Neural cell (in vitro differentiated cells): ENCODE measurements around the gene ACAD10. TPM values are rescaled to one million over a fixed set of nuclear protein-coding genes. Genes with fewer than 3 reads are reported as not detected.

Source experiments
- H2AFZ ChIP-seq: fragments of 200-600, 300-800 bp; sonication (generic), shearing (Covaris generic); 2 replicates; pipeline ENCODE4 v1.6.0; 2014; ENCODE audit warnings: low read depth, mild to moderate bottlenecking, antibody characterized with exemption, low read length, moderate library complexity
- H3F3A ChIP-seq: fragments of 200-600 bp; shearing (Covaris generic); 2 replicates; pipeline ENCODE4 v1.6.1; 2016; ENCODE audit warnings: mild to moderate bottlenecking, moderate library complexity, mixed read lengths, antibody characterized with exemption, low read length; ENCODE audit not compliant: insufficient read depth, poor library complexity, severe bottlenecking
- H3K27ac ChIP-seq: fragments of 200-600, 300-800 bp; sonication (generic), shearing (Covaris generic); 2 replicates; pipeline ENCODE4 v1.5.1; 2014; ENCODE audit warnings: mild to moderate bottlenecking, low read length, moderate library complexity
- H3K27me3 ChIP-seq: fragments of 300-800, 200-600 bp; sonication (generic), shearing (Covaris generic); 2 replicates; pipeline ENCODE4 v1.6.0; 2014; ENCODE audit warnings: mild to moderate bottlenecking, low read depth, low read length, moderate library complexity; ENCODE audit not compliant: insufficient read depth
- H3K36me3 ChIP-seq: fragments of 300-800, 200-600 bp; sonication (generic), shearing (Covaris generic); 2 replicates; pipeline ENCODE4 v1.5.1; 2014; ENCODE audit warnings: mild to moderate bottlenecking, antibody characterized with exemption, low read length, moderate library complexity; ENCODE audit not compliant: insufficient read depth
- H3K4me2 ChIP-seq: fragments of 300-800, 200-600 bp; sonication (generic), shearing (Covaris generic); 2 replicates; pipeline ENCODE4 v1.6.0; 2014; ENCODE audit warnings: mild to moderate bottlenecking, low read length
- H3K4me3 ChIP-seq: fragments of 300-800, 200-600 bp; sonication (generic), shearing (Covaris generic); 2 replicates; pipeline ENCODE4 v1.5.1; 2014; ENCODE audit warnings: mild to moderate bottlenecking, low read length, moderate library complexity
- H3K79me2 ChIP-seq: fragments of 200-600 bp; shearing (Covaris generic); replicated peaks from 2 replicates; pipeline ENCODE4 v1.6.0; 2014; ENCODE audit warnings: mild to moderate bottlenecking, low read length, moderate library complexity; ENCODE audit not compliant: insufficient read depth
- H3K9ac ChIP-seq: fragments of 300-800, 200-600 bp; sonication (generic), shearing (Covaris generic); 2 replicates; pipeline ENCODE4 v1.6.1; 2016; ENCODE audit warnings: mild to moderate bottlenecking, low read length, mixed read lengths
- H3K9me2 ChIP-seq: fragments of 200-600 bp; shearing (Covaris generic); 2 replicates; pipeline ENCODE4 v1.6.1; 2016; ENCODE audit warnings: mild to moderate bottlenecking, low read length, mixed read lengths; ENCODE audit not compliant: insufficient read depth
- H3K9me3 ChIP-seq: fragments of 200-600, 300-800 bp; sonication (generic), shearing (Covaris generic); 2 replicates; pipeline ENCODE4 v1.6.1; 2016; ENCODE audit warnings: mild to moderate bottlenecking, mixed run types, low read length, moderate library complexity, mixed read lengths
- H4K20me1 ChIP-seq: fragments of 200-600 bp; shearing (Covaris generic); 2 replicates; pipeline ENCODE4 v1.6.1; 2016; ENCODE audit warnings: mild to moderate bottlenecking, mixed run types; ENCODE audit not compliant: insufficient read depth
- CTCF ChIP-seq: fragments of 450-650 bp; IDR thresholded peaks from 2 replicates; pipeline ENCODE4 v1.5.1; 2014; ENCODE audit warnings: antibody characterized with exemption, mild to moderate bottlenecking, moderate library complexity; ENCODE audit not compliant: poor library complexity, severe bottlenecking
- EP300 ChIP-seq: fragments of 450-650 bp; conservative IDR thresholded peaks from 2 replicates; pipeline ENCODE4 v1.6.1; 2014; ENCODE audit warnings: antibody characterized with exemption, mild to moderate bottlenecking, moderate library complexity; ENCODE audit not compliant: poor library complexity, severe bottlenecking
- EZH2 ChIP-seq: fragments of 200-600, 300-800 bp; shearing (Covaris generic), sonication (generic); IDR thresholded peaks from 2 replicates; pipeline ENCODE4 v1.6.1; 2014; ENCODE audit warnings: antibody characterized with exemption, low read length, borderline replicate concordance, mild to moderate bottlenecking; ENCODE audit not compliant: insufficient read depth, poor library complexity, severe bottlenecking
- MXI1 ChIP-seq: fragments of 450-650 bp; conservative IDR thresholded peaks from 2 replicates; pipeline ENCODE4 v1.6.1; 2014; ENCODE audit warnings: antibody characterized with exemption, mild to moderate bottlenecking; ENCODE audit not compliant: poor library complexity, severe bottlenecking
- POLR2AphosphoS5 ChIP-seq: IDR thresholded peaks from 2 replicates; pipeline ENCODE4 v1.6.1; 2012
- RAD21 ChIP-seq: fragments of 450-650 bp; conservative IDR thresholded peaks from 2 replicates; pipeline ENCODE4 v1.6.1; 2014; ENCODE audit warnings: antibody characterized with exemption, mild to moderate bottlenecking, moderate library complexity
- REST ChIP-seq: IDR thresholded peaks from 2 replicates; pipeline ENCODE4 v1.6.1; 2012; ENCODE audit warnings: borderline replicate concordance
- SMC3 ChIP-seq: fragments of 450-650 bp; conservative IDR thresholded peaks from 2 replicates; pipeline ENCODE4 v1.6.1; 2014; ENCODE audit warnings: antibody characterized with exemption, mild to moderate bottlenecking, moderate library complexity; ENCODE audit not compliant: poor library complexity
- TAF1 ChIP-seq: IDR thresholded peaks from 2 replicates; pipeline ENCODE4 v1.6.1; 2012; ENCODE audit warnings: low read depth
- polyA plus RNA-seq: library from polyadenylated mRNA; depleted of rRNA; stranded (reverse); fragments of >200 nt; gene quantifications from 2 replicates; pipeline ENCODE4 v1.2.3, GENCODE V29; 2014

ACAD10 gene
- polyA plus RNA-seq, 1 donor from 2014 or later, result 25.7 TPM

- Histone ChIP-seq H3K27me3 (no peaks in the 10 kb centered on the region), H3K4me3 (peak overlapping the region; percentile 71), H3K27ac (peak overlapping the region; percentile 64), H3K79me2 (peaks cover 29% of the 10 kb centered on the region), H3K9me3 (no peaks in the 10 kb centered on the region), H2AFZ (peak overlapping the region; percentile 21), H3K9me2 (no peaks in the 10 kb centered on the region), H4K20me1 (no peaks in the 10 kb centered on the region), H3K9ac (peak overlapping the region; percentile 87), H3F3A (no peaks in the 10 kb centered on the region), H3K36me3 (no peaks in the 10 kb centered on the region), H3K4me2 (peak overlapping the region; percentile 92)
- no peak for TF ChIP-seq EZH2
- TF ChIP-seq CTCF, result no peak
- TF ChIP-seq EP300, result no peak
- no peak for TF ChIP-seq MXI1
- TF ChIP-seq RAD21, result no peak
- no peak for TF ChIP-seq REST
- TF ChIP-seq POLR2AphosphoS5, result no peak
- TF ChIP-seq TAF1, result no peak
Measured at GRCh38 chr12:111685322-111685810, 487 bp upstream of the ACAD10 start.

- no peaks in the 10 kb centered on the region for H3K9me2 ChIP-seq
- no peak for TF ChIP-seq EP300
- no peak for TF ChIP-seq POLR2AphosphoS5
- TF ChIP-seq EZH2, result no peak
- TF ChIP-seq CTCF, result no peak
- TF ChIP-seq REST, result no peak
- TF ChIP-seq SMC3, result no peak
- no peak for TF ChIP-seq TAF1
- no peak for TF ChIP-seq RAD21
- TF ChIP-seq MXI1, result no peak
- peak overlapping the region; percentile 87 for H3K9ac ChIP-seq
- H4K20me1 ChIP-seq, result no peaks in the 10 kb centered on the region
- peaks cover 29% of the 10 kb centered on the region for H3K79me2 ChIP-seq
- H3K36me3 ChIP-seq, result no peaks in the 10 kb centered on the region
- H2AFZ ChIP-seq, result peak overlapping the region; percentile 52
- H3K4me3 ChIP-seq, result peak overlapping the region; percentile 71
- H3K27ac ChIP-seq, result peak overlapping the region; percentile 64
- no peaks in the 10 kb centered on the region for H3F3A ChIP-seq
- peak overlapping the region; percentile 85 for H3K4me2 ChIP-seq
- H3K9me3 ChIP-seq, result no peaks in the 10 kb centered on the region
- no peaks in the 10 kb centered on the region for H3K27me3 ChIP-seq
Measured at GRCh38 chr12:111686574-111687105, 787 bp downstream of the ACAD10 start.
